ENCODE data around the gene DDX50. TPM values are rescaled to one million over a fixed set of nuclear protein-coding genes. Genes with fewer than 3 reads are reported as not detected.
"Not testable (repeated sequence)": the region's sequence is repeated elsewhere in the genome, so short reads cannot be mapped to it uniquely, and the experiment has no call there.

The DDX50 gene
- total RNA-seq, 1 experiment from 2014 or later = 44.4 TPM

GRCh38 chr10:68924593-68924992 lies 23.5 kb downstream of the DDX50 start:
- no peak for TF ChIP-seq CTCF (IDR thresholded peaks at IDR 0.05; ENCODE audit: unreplicated experiment)
- CTCF ChIA-PET = interaction anchor here (0.7 kb wide), 1 partner anchor 9 kb away, joined by 4 read pairs; no protein-coding TSS in a partner anchor
- Mint-ChIP-seq H3K9me3 (ENCODE audit: low read depth, unreplicated experiment) (no peaks in the 10 kb centered on the region), H3K27me3 (ENCODE audit: unreplicated experiment) (no peaks in the 10 kb centered on the region), H3K4me3 (ENCODE audit: low read depth, unreplicated experiment) (no peak overlapping the region), H3K36me3 (ENCODE audit: insufficient read depth, unreplicated experiment) (peaks cover 31% of the 10 kb centered on the region), H3K4me1 (ENCODE audit: low read depth, unreplicated experiment) (peaks cover 7% of the 10 kb centered on the region), H3K27ac (ENCODE audit: unreplicated experiment) (no peak overlapping the region)
- DNase-seq = no peak
- intact Hi-C loops (cut with micrococcal nuclease; ENCODE audit: unreplicated experiment) = no loop called here
- no TSS peak for BruUV-seq (replicated peaks)

DNA sequence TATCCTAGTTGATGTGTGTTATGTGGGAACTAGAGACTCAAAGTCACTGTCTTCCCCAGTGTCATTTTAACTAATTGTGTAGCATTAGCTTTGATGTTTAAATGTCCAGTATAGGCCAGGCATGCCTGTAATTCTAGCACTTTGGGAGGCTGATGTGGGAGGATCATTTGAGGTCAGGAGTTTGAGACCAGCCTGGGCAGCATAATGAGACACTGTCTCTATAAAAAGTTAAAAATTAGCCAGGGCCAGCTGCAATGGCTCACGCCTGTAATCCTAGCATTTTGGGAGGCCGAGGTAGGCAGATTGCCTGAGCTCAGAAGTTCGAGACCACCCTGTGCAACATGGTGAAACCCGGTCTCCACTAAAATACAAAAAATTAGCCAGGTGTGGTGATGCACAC lies 24.4 kb downstream of the DDX50 start:
- TF ChIP-seq CTCF (IDR thresholded peaks at IDR 0.05; ENCODE audit: unreplicated experiment) = no peak
- Mint-ChIP-seq H3K4me1 (ENCODE audit: low read depth, unreplicated experiment) (peaks cover 7% of the 10 kb centered on the region), H3K4me3 (ENCODE audit: low read depth, unreplicated experiment) (no peak overlapping the region), H3K27me3 (ENCODE audit: unreplicated experiment) (no peaks in the 10 kb centered on the region), H3K9me3 (ENCODE audit: low read depth, unreplicated experiment) (no peaks in the 10 kb centered on the region), H3K27ac (ENCODE audit: unreplicated experiment) (no peak overlapping the region), H3K36me3 (ENCODE audit: insufficient read depth, unreplicated experiment) (peaks cover 36% of the 10 kb centered on the region)
- no TSS peak for BruUV-seq (replicated peaks)
- intact Hi-C loops (cut with micrococcal nuclease; ENCODE audit: unreplicated experiment) = no loop called here
- CTCF ChIA-PET = interaction anchor here (0.7 kb wide), 1 partner anchor 32 kb away, joined by 3 read pairs; no protein-coding TSS in a partner anchor
- no peak for DNase-seq

DNA sequence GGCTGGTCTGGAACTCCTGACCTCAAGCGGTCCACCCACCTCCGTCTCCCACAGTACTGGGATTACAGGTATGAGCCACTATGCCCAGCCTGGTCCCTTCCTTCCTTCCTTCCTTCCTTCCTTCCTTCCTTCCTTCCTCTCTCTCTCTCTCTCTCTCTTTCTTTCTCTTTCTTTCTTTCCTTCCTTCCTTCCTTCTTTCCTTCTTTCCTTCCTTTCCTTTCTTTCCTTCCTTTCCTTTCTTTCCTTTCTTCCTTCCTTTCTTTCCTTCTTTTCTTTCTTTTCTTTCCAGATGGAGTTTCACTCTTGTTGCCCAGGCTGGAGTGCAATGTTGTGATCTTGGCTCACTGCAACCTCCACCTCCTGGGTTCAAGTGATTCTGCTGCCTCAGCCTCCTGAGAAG lies 28.0 kb downstream of the DDX50 start:
- peaks cover 24% of the 10 kb centered on the region for H3K36me3 Mint-ChIP-seq (ENCODE audit: insufficient read depth, unreplicated experiment)
- BruUV-seq (replicated peaks); H3K9me3 Mint-ChIP-seq (ENCODE audit: low read depth, unreplicated experiment); CTCF ChIA-PET; H3K4me3 Mint-ChIP-seq (ENCODE audit: low read depth, unreplicated experiment); H3K4me1 Mint-ChIP-seq (ENCODE audit: low read depth, unreplicated experiment); H3K27ac Mint-ChIP-seq (ENCODE audit: unreplicated experiment); intact Hi-C loops (cut with micrococcal nuclease; ENCODE audit: unreplicated experiment); DNase-seq; H3K27me3 Mint-ChIP-seq (ENCODE audit: unreplicated experiment): not testable (repeated sequence)

- H3K4me1 Mint-ChIP-seq (ENCODE audit: low read depth, unreplicated experiment); H3K4me3 Mint-ChIP-seq (ENCODE audit: low read depth, unreplicated experiment); intact Hi-C loops (cut with micrococcal nuclease; ENCODE audit: unreplicated experiment); DNase-seq; BruUV-seq (replicated peaks); H3K27ac Mint-ChIP-seq (ENCODE audit: unreplicated experiment); CTCF ChIA-PET; H3K9me3 Mint-ChIP-seq (ENCODE audit: low read depth, unreplicated experiment); H3K27me3 Mint-ChIP-seq (ENCODE audit: unreplicated experiment): not testable (repeated sequence)
- peaks cover 23% of the 10 kb centered on the region for H3K36me3 Mint-ChIP-seq (ENCODE audit: insufficient read depth, unreplicated experiment)
Observed at GRCh38 chr10:68929888-68930287, 28.8 kb downstream of the DDX50 start.

DNA sequence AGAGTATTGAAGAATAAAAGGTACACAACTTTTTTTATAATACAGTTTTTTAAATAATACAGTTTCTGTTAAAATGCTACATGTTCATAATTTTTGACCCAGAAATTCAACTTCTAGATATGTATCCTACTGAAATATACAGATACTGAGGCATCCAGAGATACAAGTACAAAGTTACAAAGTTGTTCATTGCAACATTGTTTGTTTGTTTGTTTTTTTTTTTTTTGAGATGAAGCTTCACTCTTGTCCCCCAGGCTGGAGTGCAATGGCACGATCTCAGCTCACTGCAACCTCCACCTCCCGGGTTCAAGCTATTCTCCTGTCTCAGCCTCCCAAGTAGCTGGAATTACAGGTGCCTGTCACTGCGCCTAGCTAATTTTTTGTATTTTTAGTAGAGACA lies 31.7 kb downstream of the DDX50 start:
- H3K4me1 Mint-ChIP-seq (ENCODE audit: low read depth, unreplicated experiment); H3K4me3 Mint-ChIP-seq (ENCODE audit: low read depth, unreplicated experiment); H3K27me3 Mint-ChIP-seq (ENCODE audit: unreplicated experiment); BruUV-seq (replicated peaks); intact Hi-C loops (cut with micrococcal nuclease; ENCODE audit: unreplicated experiment); DNase-seq; H3K27ac Mint-ChIP-seq (ENCODE audit: unreplicated experiment); H3K9me3 Mint-ChIP-seq (ENCODE audit: low read depth, unreplicated experiment): not testable (repeated sequence)
- H3K36me3 Mint-ChIP-seq (ENCODE audit: insufficient read depth, unreplicated experiment) = peaks cover 31% of the 10 kb centered on the region
- CTCF ChIA-PET = interaction anchor here (0.6 to 1.3 kb wide), 3 partner anchors 9 to 119 kb away, joined by 3 to 4 read pairs (median 3); no protein-coding TSS in a partner anchor

DNA sequence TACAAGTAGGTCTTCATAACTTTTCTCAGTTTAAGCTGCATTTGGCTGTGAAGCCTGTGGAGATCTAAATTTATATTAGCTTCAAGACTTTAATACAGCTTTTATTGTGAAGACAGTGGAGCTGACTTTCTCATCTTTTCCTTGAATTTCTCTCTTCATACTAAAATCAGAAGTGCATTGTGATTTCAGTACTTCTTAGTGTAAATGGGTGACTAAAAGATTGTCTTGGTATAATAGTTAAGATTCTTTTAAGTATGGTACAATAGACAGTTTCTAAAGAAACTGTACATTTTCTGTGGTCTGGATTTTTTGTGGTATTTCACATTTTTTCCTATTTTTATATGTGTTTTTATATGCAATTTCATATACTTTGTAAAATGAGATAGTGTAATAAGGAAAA lies 33.9 kb downstream of the DDX50 start:
- Mint-ChIP-seq H3K27ac (ENCODE audit: unreplicated experiment) (no peak overlapping the region), H3K9me3 (ENCODE audit: low read depth, unreplicated experiment) (no peaks in the 10 kb centered on the region), H3K4me1 (ENCODE audit: low read depth, unreplicated experiment) (peaks cover 17% of the 10 kb centered on the region), H3K36me3 (ENCODE audit: insufficient read depth, unreplicated experiment) (peaks cover 39% of the 10 kb centered on the region), H3K4me3 (ENCODE audit: low read depth, unreplicated experiment) (no peak overlapping the region), H3K27me3 (ENCODE audit: unreplicated experiment) (no peaks in the 10 kb centered on the region)
- DNase-seq = no peak
- no TSS peak for BruUV-seq (replicated peaks)
- CTCF ChIA-PET = no interaction called here
- TF ChIP-seq CTCF (IDR thresholded peaks at IDR 0.05; ENCODE audit: unreplicated experiment) = no peak
- intact Hi-C loops (cut with micrococcal nuclease; ENCODE audit: unreplicated experiment) = no loop called here
